ENCODE results near the gene CTAG1A.

Gene CTAG1A

GRCh38 chrX:154594491-154594890, 9.6 kb downstream of the CTAG1A start:
- no peak for TF ChIP-seq CTCF (IDR thresholded peaks at IDR 0.05)

- TF ChIP-seq CTCF (IDR thresholded peaks at IDR 0.05) = no peak
These were observed 10.8 kb downstream of the CTAG1A start for GRCh38 chrX:154595559-154596249.

- no peak for TF ChIP-seq CTCF (IDR thresholded peaks at IDR 0.05)
These were observed 11.5 kb downstream of the CTAG1A start for GRCh38 chrX:154596290-154596929.

GRCh38 chrX:154597221-154597620, 12.3 kb downstream of the CTAG1A start:
- no peak for TF ChIP-seq CTCF (IDR thresholded peaks at IDR 0.05)

GRCh38 chrX:154598656-154599055, 13.7 kb downstream of the CTAG1A start:
- no peak for TF ChIP-seq CTCF (IDR thresholded peaks at IDR 0.05)

- TF ChIP-seq CTCF (IDR thresholded peaks at IDR 0.05) = no peak
These were observed 14.6 kb downstream of the CTAG1A start for GRCh38 chrX:154599531-154599930.

- TF ChIP-seq CTCF (IDR thresholded peaks at IDR 0.05) = no peak
These were observed 15.9 kb downstream of the CTAG1A start for GRCh38 chrX:154600759-154601374.
